ENCODE measurements around the gene NALCN.

DNA sequence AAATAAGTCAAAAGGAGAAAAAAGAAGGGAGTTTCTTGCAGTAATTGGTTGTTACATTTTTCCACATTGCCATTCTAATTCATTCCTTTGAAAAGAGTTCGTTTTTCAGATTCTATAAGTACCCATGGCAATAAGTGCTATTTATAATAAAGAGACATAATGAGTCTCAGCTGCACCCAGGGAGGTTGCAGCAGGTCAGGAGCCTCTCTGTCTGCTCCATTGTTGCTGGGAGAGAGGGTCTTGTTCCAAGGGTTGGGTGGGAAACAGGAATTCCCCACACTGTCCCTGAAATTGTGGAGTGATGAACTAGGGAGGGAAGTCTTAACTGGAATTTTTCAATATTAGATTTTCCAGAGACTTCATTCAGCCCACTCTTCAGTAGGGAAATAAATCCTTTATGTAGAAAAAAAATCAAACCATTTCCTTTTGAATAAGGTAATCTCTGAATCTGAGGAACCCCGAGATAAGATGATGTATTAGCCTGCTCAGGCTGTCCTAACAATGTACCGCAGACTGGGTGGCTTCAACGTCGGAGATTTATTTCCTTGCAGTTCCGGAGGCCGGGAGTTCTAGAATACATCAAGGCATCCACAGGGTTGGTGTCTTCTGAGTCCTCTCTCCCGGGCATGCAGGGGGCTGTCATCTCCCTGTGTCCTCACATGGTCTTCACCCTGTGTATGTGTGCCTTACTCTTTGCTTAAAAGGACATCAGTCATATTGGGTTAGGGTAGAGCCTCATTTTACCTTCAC is 399.0 kb downstream of the NALCN start:
- TF ChIP-seq, protein P1, sequence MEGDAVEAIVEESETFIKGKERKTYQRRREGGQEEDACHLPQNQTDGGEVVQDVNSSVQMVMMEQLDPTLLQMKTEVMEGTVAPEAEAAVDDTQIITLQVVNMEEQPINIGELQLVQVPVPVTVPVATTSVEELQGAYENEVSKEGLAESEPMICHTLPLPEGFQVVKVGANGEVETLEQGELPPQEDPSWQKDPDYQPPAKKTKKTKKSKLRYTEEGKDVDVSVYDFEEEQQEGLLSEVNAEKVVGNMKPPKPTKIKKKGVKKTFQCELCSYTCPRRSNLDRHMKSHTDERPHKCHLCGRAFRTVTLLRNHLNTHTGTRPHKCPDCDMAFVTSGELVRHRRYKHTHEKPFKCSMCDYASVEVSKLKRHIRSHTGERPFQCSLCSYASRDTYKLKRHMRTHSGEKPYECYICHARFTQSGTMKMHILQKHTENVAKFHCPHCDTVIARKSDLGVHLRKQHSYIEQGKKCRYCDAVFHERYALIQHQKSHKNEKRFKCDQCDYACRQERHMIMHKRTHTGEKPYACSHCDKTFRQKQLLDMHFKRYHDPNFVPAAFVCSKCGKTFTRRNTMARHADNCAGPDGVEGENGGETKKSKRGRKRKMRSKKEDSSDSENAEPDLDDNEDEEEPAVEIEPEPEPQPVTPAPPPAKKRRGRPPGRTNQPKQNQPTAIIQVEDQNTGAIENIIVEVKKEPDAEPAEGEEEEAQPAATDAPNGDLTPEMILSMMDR (IDR thresholded peaks at IDR 0.05) = no peak
- TF ChIP-seq POLR2A (IDR thresholded peaks at IDR 0.05) = no peak

All from lower leg skin (tissue), 3 donors.